SK-N-SH (cell line): Measurements from ENCODE around the gene CCDC88C. TPM values are rescaled to one million over a fixed set of nuclear protein-coding genes. Genes with fewer than 3 reads are reported as not detected.

Experiments
- CTCF ChIA-PET: fragments of 300-600, 350-600 bp; formaldehyde crosslinking; extraction: SDS; loops from one replicate; lab custom pipeline; 2021; lab: Yijun Ruan, JAX
- POLR2A ChIA-PET: fragments of 350-600 bp; sonication (Branson Sonifier 250); formaldehyde crosslinking; extraction: SDS; loops from one replicate; lab custom pipeline; 2020; ENCODE audit warnings: antibody characterized with exemption, inconsistent platforms; lab: Yijun Ruan, JAX
- DNase-seq: peaks from one replicate; pipeline ENCODE4 v3.0.0; 2012
- H2AFZ ChIP-seq: fragments of 200-600 bp; sonication (generic); 2 replicates; pipeline ENCODE4 v1.8.1; 2016; ENCODE audit warnings: antibody characterized with exemption, mild to moderate bottlenecking, low read depth
- H3F3A ChIP-seq: fragments of 200-600 bp; sonication (generic); replicated peaks from 2 replicates; pipeline ENCODE3; 2016; ENCODE audit warnings: antibody characterized with exemption, mild to moderate bottlenecking; ENCODE audit not compliant: insufficient read depth
- H3K27ac ChIP-seq, 2 experiments: fragments of 200-500 bp in 1 of 2; fragments of 200-600 bp in 1 of 2; sonication (Bioruptor generic) in 1 of 2; sonication (generic), shearing (Covaris generic) in 1 of 2; 2 replicates each; pipeline versions ENCODE4 v1.5.1 to v1.6.1; 2014 to 2016; ENCODE audit warnings: low read depth in 2 of 2, inconsistent platforms in 1 of 2, low read length in 1 of 2, mild to moderate bottlenecking in 1 of 2, mixed read lengths in 1 of 2
- H3K27me3 ChIP-seq: fragments of 200-600 bp; sonication (generic), shearing (Covaris generic); 2 replicates; pipeline ENCODE4 v1.6.1; 2016; ENCODE audit warnings: mixed run types; ENCODE audit not compliant: insufficient read depth
- H3K36me3 ChIP-seq, 2 experiments: fragments of 200-500 bp in 1 of 2; fragments of 200-600 bp in 1 of 2; sonication (Bioruptor generic) in 1 of 2; sonication (generic) in 1 of 2; replicated peaks in 1 of 2; 2 replicates each; pipeline versions ENCODE3 to v1.5.1; 2014 to 2016; ENCODE audit warnings: low read length in 1 of 2, mild to moderate bottlenecking in 1 of 2; ENCODE audit not compliant: insufficient read depth in 2 of 2, control insufficient read depth in 1 of 2
- H3K4me1 ChIP-seq, 2 experiments: fragments of 200-500 bp in 1 of 2; fragments of 200-600 bp in 1 of 2; sonication (Bioruptor generic) in 1 of 2; sonication (generic), shearing (Covaris generic) in 1 of 2; 2 replicates each; pipeline versions ENCODE4 v1.5.1 to v1.6.1; 2014 to 2016; ENCODE audit warnings: low read depth in 1 of 2, low read length in 1 of 2, mixed run types in 1 of 2; ENCODE audit not compliant: insufficient read depth in 2 of 2, control insufficient read depth in 1 of 2
- H3K4me2 ChIP-seq: fragments of 200-600 bp; sonication (generic), shearing (Covaris generic); 2 replicates; pipeline ENCODE4 v1.6.1; 2017; ENCODE audit warnings: mixed run types
- H3K4me3 ChIP-seq, 2 experiments: fragments of 200-500 bp in 1 of 2; fragments of 200-600 bp in 1 of 2; sonication (Bioruptor generic) in 1 of 2; sonication (generic), shearing (Covaris generic) in 1 of 2; 2 replicates each; pipeline versions ENCODE4 v1.5.1 to v1.8.1; 2014 to 2016; ENCODE audit warnings: low read depth in 2 of 2, inconsistent platforms in 1 of 2, low read length in 1 of 2, mild to moderate bottlenecking in 1 of 2, mixed read lengths in 1 of 2, moderate library complexity in 1 of 2
- H3K79me2 ChIP-seq: fragments of 200-600 bp; sonication (generic); 2 replicates; pipeline ENCODE4 v1.8.1; 2017; ENCODE audit warnings: mild to moderate bottlenecking; ENCODE audit not compliant: insufficient read depth
- H3K9ac ChIP-seq: fragments of 200-600 bp; sonication (generic); 2 replicates; pipeline ENCODE4 v1.6.1; 2017; ENCODE audit warnings: mixed run types
- H3K9me2 ChIP-seq: fragments of 200-600 bp; sonication (generic); 2 replicates; pipeline ENCODE4 v1.6.1; 2017; ENCODE audit warnings: mixed run types
- H3K9me3 ChIP-seq: fragments of 200-600 bp; sonication (generic); 2 replicates; pipeline ENCODE4 v1.6.1; 2017; ENCODE audit warnings: mixed run types, mild to moderate bottlenecking, moderate library complexity
- H4K20me1 ChIP-seq: fragments of 200-600 bp; sonication (generic); 2 replicates; pipeline ENCODE4 v1.6.1; 2017; ENCODE audit warnings: mild to moderate bottlenecking, mixed run types; ENCODE audit not compliant: insufficient read depth
- ELF1 ChIP-seq: IDR thresholded peaks from 2 replicates; pipeline ENCODE4 v1.4.0; 2012
- EZH2phosphoT487 ChIP-seq: fragments of 200-600 bp; sonication (generic); IDR thresholded peaks from 2 replicates; pipeline ENCODE4 v1.6.1; 2017; ENCODE audit warnings: low read depth, mixed run types, mild to moderate bottlenecking, antibody characterized with exemption, moderate library complexity, borderline replicate concordance
- FOSL2 ChIP-seq: IDR thresholded peaks from 2 replicates; pipeline ENCODE4 v1.4.0; 2012; ENCODE audit warnings: low read depth, mild to moderate bottlenecking, moderate library complexity, borderline replicate concordance
- FOXM1 ChIP-seq: IDR thresholded peaks from 2 replicates; pipeline ENCODE4 v1.4.0; 2012; ENCODE audit warnings: low read depth, mild to moderate bottlenecking
- GATA2 ChIP-seq: sonication (generic); formaldehyde crosslinking; IDR thresholded peaks from 2 replicates; pipeline ENCODE4 v1.5.0; 2020; ENCODE audit warnings: mild to moderate bottlenecking, missing genetic modification reagents
- MEF2A ChIP-seq: IDR thresholded peaks from 2 replicates; pipeline ENCODE4 v1.4.0; 2012; ENCODE audit warnings: low read depth, borderline replicate concordance
- MXI1 ChIP-seq: IDR thresholded peaks from 2 replicates; pipeline ENCODE4 v1.6.1; 2012; ENCODE audit warnings: mild to moderate bottlenecking, low read depth, low read length, improper control_type of control experiment
- NRF1 ChIP-seq: IDR thresholded peaks from 2 replicates; pipeline ENCODE4 v1.6.1; 2012; ENCODE audit warnings: low read depth, mild to moderate bottlenecking, low read length
- PBX3 ChIP-seq: IDR thresholded peaks from 2 replicates; pipeline ENCODE4; 2012
- RAD21 ChIP-seq: IDR thresholded peaks from 2 replicates; pipeline ENCODE4 v1.6.1; 2012; ENCODE audit warnings: mild to moderate bottlenecking, low read length
- RCOR1 ChIP-seq: fragments of 150-350 bp; IDR thresholded peaks from 2 replicates; pipeline ENCODE4 v1.6.1; 2017; ENCODE audit warnings: antibody characterized with exemption, low read length
- SIN3A ChIP-seq: IDR thresholded peaks from 2 replicates; pipeline ENCODE4 v1.6.1; 2012; ENCODE audit warnings: low read depth, mild to moderate bottlenecking, low read length, moderate library complexity, borderline replicate concordance
- TEAD4 ChIP-seq: IDR thresholded peaks from 2 replicates; pipeline ENCODE4 v1.4.0; 2012; ENCODE audit warnings: mild to moderate bottlenecking, borderline replicate concordance; ENCODE audit not compliant: insufficient read depth
- YY1 ChIP-seq: IDR thresholded peaks from 2 replicates; pipeline ENCODE4 v1.4.0; 2012; ENCODE audit warnings: low read depth, mild to moderate bottlenecking
- WGBS: methylation state at CpG from one replicate; pipeline ENCODE4 v1.1.6; 2017; ENCODE audit warnings: low lambda C conversion rate; 5-methylcytosine and 5-hydroxymethylcytosine counted together
- polyA plus RNA-seq, 3 experiments: library from polyadenylated mRNA; depleted of rRNA; stranded (reverse); fragments of >200 nt; gene quantifications; 2 replicates each; pipeline ENCODE4 v1.2.3, GENCODE V29; 2012
- TF ChIP-seq, protein P1 (sequence below): IDR thresholded peaks from 2 replicates; pipeline ENCODE4 v1.4.0; 2012; ENCODE audit warnings: low read depth, borderline replicate concordance
- TF ChIP-seq, protein P2 (sequence below): IDR thresholded peaks from 2 replicates; pipeline ENCODE4 v1.4.0; 2012; ENCODE audit warnings: low read depth
- TF ChIP-seq, protein P3 (sequence below): fragments of 150-350 bp; IDR thresholded peaks from 2 replicates; pipeline ENCODE4 v1.6.1; 2017; ENCODE audit warnings: antibody characterized with exemption, low read length, low read depth, borderline replicate concordance

Gene CCDC88C
- polyA plus RNA-seq, 1 of the 3 experiments (the other 2 are of a cell fraction) = 0.39 TPM

DNA sequence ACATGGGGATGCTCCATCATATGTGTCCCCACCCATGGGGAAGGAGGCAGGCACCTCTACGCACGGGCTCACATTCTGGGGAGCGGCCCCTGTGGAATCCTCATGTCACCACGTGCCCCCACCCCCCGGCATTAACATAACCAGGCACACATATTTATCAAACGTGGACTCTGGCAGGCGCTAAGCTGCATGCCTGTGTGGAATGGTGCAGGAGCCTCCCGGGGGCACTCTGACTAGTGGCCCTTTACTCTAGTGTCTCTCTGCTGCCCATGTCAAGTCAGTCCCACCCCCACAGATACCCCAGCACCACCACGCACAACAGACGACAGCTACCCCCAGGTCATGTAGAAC, 66.1 kb downstream of the CCDC88C start:
- Histone ChIP-seq H3K36me3 (no peaks in the 10 kb centered on the region), H3K9me2 (no peaks in the 10 kb centered on the region), H3K27me3 (no peaks in the 10 kb centered on the region), H3K4me1 (peaks cover 0 to 8% of the 10 kb centered on the region in 2 experiments; a peak in 1 of 4 replicates), H3K79me2 (no peaks in the 10 kb centered on the region), H4K20me1 (no peaks in the 10 kb centered on the region), H3K9ac (no peak overlapping the region), H3K27ac (no peak overlapping the region), H3F3A (no peaks in the 10 kb centered on the region), H2AFZ (no peak overlapping the region), H3K9me3 (no peaks in the 10 kb centered on the region), H3K4me2 (no peak overlapping the region), H3K4me3 (no peak overlapping the region)
- POLR2A ChIA-PET = no interaction called here
- DNase-seq = no peak
- CTCF ChIA-PET = interaction anchor here (1.6 kb wide), 1 partner anchor 67 kb away, joined by 6 read pairs; the partner anchor contains the start of gene CCDC88C
- TF ChIP-seq NRF1 (no peak), RCOR1 (no peak)
- 60% methylated on average over 8 of the region's 10 CpGs for WGBS

DNA sequence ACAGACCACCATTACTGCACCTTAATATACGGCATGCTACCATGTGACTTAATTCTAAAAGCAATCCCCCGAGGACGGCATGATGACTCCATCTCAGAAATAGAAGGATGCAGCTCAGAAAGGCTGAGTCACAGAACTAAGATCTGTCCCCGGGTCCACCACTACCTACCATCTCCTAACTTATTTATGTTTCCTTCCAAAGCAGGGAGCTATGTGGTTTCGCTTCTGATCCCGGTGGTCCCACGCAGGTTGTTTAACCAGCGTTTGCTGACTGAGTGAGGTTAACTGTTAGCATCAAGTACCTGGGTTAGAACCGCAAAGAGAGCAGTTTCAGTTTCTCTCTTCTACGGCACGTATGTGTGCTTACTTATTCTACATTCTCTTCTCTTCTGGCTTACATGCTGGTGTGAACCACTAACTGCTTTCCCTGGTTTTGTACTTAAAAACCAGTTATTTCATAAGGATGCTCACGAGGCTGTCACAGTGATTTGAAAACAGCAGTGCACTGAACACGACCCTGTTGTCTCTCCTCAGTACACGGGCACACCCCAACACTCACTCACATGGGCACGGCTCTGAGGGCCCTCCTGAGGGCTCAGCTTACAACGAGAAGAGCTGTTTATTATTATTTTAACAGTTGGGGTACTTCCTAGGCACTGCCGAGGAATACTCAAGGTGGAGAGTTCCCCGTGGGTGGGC, 66.7 kb downstream of the CCDC88C start:
- CTCF ChIA-PET = interaction anchor here (1.6 kb wide), 1 partner anchor 67 kb away, joined by 6 read pairs; the partner anchor contains the start of gene CCDC88C
- H3K4me3 ChIP-seq = no peak overlapping the region
- no peaks in the 10 kb centered on the region for H3K27me3 ChIP-seq
- no peak overlapping the region for H3K4me2 ChIP-seq
- no peaks in the 10 kb centered on the region for H3K79me2 ChIP-seq
- no peaks in the 10 kb centered on the region for H3F3A ChIP-seq
- no peaks in the 10 kb centered on the region for H3K9me3 ChIP-seq
- no peak overlapping the region for H3K9ac ChIP-seq
- POLR2A ChIA-PET = no interaction called here
- DNase-seq = no peak
- H3K4me1 ChIP-seq = peaks cover 0 to 8% of the 10 kb centered on the region in 2 experiments; a peak in 1 of 4 replicates
- TF ChIP-seq NRF1 = no peak
- no peak for TF ChIP-seq GATA2
- TF ChIP-seq, protein P1, sequence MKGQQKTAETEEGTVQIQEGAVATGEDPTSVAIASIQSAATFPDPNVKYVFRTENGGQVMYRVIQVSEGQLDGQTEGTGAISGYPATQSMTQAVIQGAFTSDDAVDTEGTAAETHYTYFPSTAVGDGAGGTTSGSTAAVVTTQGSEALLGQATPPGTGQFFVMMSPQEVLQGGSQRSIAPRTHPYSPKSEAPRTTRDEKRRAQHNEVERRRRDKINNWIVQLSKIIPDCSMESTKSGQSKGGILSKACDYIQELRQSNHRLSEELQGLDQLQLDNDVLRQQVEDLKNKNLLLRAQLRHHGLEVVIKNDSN = no peak
- TF ChIP-seq FOXM1 = no peak
- TF ChIP-seq TEAD4 = no peak
- TF ChIP-seq MEF2A = no peak
- no peak for TF ChIP-seq EZH2phosphoT487
- TF ChIP-seq FOSL2 = no peak
- TF ChIP-seq, all 33 proteins: peak for 0
- Histone ChIP-seq H3K9me2 (no peaks in the 10 kb centered on the region), H4K20me1 (no peaks in the 10 kb centered on the region), H2AFZ (no peak overlapping the region), H3K27ac (no peak overlapping the region), H3K36me3 (no peaks in the 10 kb centered on the region)
- 79% methylated on average over 16 of the region's 18 CpGs for WGBS

DNA sequence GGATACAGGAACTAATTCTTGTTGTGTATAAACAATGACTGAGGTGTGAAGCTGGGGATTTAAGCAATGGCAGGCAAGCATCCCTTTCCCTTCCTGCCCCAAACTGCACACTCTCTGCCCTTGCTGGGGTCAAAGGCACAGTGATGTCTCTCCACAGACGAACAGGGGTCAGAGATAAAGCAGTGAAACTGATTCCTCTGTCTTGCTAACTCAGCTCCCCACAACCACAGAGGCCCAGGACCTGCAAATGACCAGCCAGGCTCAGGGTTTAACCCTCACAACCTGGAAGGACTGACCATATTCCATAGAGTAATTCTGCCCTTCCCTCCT, 67.2 kb downstream of the CCDC88C start:
- Histone ChIP-seq H3K36me3 (no peaks in the 10 kb centered on the region), H3K79me2 (no peaks in the 10 kb centered on the region), H3K4me1 (peaks cover 0 to 7% of the 10 kb centered on the region in 2 experiments; a peak in 1 of 4 replicates), H3K9me3 (no peaks in the 10 kb centered on the region), H2AFZ (no peak overlapping the region), H3K9ac (no peak overlapping the region), H3K27me3 (no peaks in the 10 kb centered on the region), H3K9me2 (no peaks in the 10 kb centered on the region), H3K4me2 (no peak overlapping the region), H3F3A (no peaks in the 10 kb centered on the region), H3K27ac (no peak overlapping the region), H3K4me3 (no peak overlapping the region), H4K20me1 (no peaks in the 10 kb centered on the region)
- 25% methylated on average over 1 of the region's 1 CpG for WGBS
- no peak for DNase-seq
- CTCF ChIA-PET = interaction anchor here (1.6 kb wide), 1 partner anchor 68 kb away, joined by 6 read pairs; the partner anchor contains the start of gene CCDC88C
- POLR2A ChIA-PET = no interaction called here
- TF ChIP-seq PBX3 (no peak), ELF1 (no peak), MXI1 (no peak), FOXM1 (no peak), SIN3A (no peak), YY1 (no peak), TEAD4 (no peak), RAD21 (no peak)
- TF ChIP-seq, protein P1 = no peak
- TF ChIP-seq, protein P2, sequence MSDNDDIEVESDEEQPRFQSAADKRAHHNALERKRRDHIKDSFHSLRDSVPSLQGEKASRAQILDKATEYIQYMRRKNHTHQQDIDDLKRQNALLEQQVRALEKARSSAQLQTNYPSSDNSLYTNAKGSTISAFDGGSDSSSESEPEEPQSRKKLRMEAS = no peak
- TF ChIP-seq, protein P3, sequence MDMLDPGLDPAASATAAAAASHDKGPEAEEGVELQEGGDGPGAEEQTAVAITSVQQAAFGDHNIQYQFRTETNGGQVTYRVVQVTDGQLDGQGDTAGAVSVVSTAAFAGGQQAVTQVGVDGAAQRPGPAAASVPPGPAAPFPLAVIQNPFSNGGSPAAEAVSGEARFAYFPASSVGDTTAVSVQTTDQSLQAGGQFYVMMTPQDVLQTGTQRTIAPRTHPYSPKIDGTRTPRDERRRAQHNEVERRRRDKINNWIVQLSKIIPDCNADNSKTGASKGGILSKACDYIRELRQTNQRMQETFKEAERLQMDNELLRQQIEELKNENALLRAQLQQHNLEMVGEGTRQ = no peak
